HG02938 (cell line): Measurements from ENCODE around the gene SHISAL2B.
"Not testable (repeated sequence)": the region's sequence is repeated elsewhere in the genome, so short reads cannot be mapped to it uniquely, and the experiment has no call there.

ENCODE experiments used
- ATAC-seq: cut with Tn5 transposase; IDR thresholded peaks from one replicate; pipeline ENCODE4 v1.9.1; 2021; ENCODE audit warnings: mild to moderate bottlenecking, moderate library complexity; ENCODE audit not compliant: unreplicated experiment

The SHISAL2B gene

DNA sequence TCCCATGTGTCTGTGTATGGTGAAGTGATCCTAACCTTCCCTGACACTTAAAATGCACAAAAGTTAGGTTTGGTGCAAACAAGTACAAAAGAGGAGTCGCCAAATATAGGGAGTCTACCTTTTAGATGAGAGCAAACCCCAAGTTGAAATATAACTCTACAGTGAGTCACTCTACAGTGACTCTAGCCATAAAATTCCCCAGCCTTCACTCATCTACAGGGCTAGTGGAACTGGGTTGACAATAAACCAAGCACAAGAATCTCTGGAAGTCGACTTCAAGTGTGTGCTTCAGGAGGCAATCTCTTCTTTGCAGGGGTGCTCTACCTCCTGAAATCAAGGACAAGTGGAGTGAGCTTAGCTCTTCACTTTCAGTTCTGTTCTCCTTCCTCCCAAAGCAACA, 3.3 kb downstream of the SHISAL2B start:
- no peak for ATAC-seq

DNA sequence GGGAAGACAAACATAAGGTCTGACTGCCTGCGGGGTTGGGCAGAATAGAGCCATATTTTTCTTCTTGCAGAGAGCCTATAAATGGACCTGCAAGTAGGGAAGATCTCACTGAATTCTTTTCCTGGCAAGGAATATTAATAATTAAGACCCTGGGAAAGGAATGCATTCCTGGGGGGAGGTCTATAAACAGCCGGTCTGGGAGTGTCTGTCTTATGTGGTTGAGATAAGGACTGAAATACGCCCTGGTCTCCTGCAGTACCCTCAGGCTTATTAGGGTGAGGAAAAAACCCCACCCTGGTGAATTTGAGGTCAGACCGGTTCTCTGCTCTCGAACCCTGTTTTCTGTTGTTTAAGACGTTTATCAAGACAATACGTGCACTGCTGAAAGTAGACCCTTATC, 6.1 kb downstream of the SHISAL2B start:
- not testable (repeated sequence) for ATAC-seq

DNA sequence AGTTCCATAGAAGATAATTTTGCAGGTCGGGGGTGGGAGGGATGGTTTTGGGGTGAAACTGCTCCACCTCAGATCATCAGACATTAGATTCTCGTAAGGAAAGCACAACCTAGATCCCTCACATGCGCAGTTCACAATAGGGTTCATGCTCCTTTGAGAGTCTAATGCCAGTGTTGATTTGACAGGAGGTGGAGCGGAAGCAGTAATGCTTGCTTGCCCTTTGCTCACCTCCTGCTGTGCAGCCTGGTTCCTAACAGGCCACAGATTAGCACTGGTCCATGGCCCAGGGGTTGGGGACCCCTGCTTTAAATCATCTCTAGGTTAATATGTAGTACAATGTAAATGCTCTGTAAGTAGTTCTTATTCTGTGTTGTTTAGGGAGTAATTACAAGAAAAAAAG, 10.5 kb downstream of the SHISAL2B start:
- no peak for ATAC-seq

DNA sequence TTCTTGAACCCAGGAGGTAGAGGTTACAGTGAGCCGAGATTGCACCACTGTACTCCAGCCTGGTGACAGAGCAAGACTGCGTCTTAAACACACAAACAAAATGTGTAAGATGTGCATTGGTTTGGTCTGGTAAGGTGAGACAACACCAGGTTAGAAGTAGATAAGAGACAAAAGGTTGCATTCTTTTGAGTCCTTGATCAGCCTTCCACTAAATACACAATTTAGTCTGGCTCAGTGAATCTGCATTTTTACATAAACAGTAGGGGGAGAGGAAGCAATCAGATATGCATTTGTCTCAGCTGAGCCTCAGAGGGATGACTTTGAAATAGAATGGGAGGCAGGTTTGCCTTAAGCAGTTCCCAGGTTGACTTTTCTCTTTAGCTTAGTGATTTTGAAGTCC, 15.8 kb downstream of the SHISAL2B start:
- ATAC-seq: not testable (repeated sequence)

DNA sequence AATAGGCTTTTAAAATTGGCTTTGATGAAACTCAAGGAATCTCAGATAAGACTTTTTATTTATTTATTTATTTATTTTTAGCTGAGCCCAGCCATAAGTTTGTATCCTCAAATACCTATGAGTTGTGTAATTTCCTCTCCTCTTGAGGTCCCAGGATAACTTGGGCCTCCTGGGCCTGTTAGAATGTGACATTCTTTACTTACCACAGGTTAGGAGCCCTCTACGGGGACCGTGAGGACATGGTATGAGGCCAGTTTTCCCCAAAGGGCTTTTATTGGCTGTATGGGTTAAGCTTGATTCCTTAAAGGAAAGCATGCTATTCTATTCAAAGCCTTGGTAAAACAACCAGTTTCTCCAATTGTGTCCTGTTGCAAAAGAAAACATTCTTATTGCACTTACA, 16.9 kb downstream of the SHISAL2B start:
- ATAC-seq: no peak

DNA sequence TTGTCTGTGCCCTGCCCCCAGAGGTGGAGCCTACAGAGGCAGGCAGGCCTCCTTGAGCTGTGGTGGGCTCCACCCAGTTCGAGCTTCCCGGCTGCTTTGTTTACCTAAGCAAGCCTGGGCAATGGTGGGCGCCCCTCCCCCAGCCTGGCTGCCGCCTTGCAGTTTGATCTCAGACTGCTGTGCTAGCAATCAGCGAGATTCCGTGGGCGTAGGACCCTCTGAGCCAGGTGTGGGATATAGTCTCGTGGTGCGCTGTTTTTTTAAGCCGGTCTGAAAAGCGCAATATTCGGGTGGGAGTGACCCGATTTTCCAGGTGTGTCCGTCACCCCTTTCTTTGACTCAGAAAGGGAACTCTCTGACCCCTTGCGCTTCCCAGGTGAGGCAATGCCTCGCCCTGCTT, 24.2 kb downstream of the SHISAL2B start:
- ATAC-seq: not testable (repeated sequence)

DNA sequence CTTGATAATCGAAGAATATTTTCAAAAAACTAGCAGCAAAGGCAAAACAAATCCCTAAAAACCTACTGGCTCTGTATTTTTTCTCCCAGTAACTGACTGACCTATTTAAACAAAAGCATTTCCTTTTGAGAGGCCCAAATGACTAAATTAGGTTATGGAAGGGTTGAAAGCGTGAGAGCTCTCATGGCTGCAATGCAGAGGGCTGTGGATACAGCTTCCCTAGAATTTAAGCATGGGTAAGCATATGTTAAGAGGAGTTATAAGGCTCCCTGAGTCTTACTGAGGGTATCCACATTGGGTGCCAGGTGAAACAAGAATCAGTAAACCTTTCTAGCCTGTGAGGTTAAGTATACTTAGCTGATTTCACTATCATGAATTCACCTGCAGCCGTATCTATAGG, 32.3 kb downstream of the SHISAL2B start:
- ATAC-seq: no peak

DNA sequence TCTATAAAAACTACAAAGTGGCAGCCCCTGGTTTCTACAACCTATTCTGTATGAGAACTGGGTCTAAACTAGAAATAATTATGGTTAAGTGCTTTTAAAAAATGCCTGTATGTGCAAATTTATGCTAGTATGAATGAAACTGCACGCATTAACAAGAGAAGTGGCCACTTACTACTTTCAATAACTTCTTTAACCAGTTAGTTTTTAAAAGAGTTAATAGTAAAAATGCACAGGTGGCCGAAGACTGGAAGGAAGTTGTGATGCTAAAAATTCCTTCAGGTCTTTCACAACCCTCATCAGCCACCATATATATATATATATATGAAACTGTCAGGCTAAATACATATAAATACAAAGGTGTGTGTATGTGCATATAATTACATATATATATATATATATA, 36.8 kb downstream of the SHISAL2B start:
- ATAC-seq: no peak

DNA sequence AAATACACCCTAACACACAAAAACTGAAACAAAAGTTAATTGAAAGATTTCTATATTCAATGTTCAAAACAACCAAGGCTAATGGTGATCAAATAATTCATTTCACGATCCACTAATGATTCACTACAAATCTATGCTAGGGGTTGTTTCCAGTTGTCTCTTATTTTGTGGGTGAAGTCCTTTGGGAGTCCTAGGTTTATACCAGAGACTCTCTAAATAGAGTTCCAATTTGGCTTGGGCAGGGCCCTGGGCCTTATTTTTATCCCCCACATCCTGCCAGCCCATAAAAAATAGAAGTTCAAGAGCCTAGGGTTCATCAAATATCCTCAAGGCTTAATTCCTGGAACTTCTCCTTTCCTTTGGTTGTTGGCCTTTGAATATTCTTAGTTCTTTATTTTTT, 52.1 kb downstream of the SHISAL2B start:
- no peak for ATAC-seq

DNA sequence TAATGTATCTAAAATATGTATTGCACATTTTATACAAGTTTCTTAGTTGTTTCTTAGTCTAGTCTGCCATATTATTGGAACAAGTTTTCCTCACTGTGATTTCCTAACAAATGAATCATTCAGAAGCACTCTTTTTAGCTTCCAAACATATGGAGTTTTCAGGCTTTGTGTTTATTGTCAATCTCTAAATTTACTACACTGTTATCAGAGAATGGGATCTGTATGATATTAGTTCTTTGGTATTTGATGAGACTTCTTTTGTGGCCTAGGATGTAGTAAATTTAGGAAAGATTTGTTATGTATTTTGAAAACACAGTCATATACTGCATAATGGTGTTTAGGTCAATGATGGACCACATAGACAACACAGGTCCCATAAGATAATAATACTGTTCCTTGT, 52.5 kb downstream of the SHISAL2B start:
- ATAC-seq: no peak

DNA sequence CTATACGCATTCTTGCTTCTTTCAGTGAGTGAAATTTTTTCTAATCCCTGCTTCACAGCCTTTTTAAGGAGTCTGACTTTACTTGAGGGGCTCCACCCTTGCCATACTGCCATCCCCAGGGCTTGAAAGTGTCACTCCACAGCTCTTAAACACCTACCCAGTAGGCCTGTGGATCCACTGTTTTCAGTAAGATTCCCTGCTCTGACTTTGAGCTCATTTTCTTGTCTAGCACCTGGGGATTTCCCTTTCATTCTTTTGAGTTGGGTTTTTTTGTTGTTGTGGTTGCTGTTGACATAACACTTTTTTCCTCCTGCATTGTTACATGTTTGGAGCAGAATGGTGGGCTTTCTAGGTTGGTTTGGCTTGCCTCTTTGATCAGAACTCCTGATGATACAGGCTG, 54.6 kb downstream of the SHISAL2B start:
- no peak for ATAC-seq

DNA sequence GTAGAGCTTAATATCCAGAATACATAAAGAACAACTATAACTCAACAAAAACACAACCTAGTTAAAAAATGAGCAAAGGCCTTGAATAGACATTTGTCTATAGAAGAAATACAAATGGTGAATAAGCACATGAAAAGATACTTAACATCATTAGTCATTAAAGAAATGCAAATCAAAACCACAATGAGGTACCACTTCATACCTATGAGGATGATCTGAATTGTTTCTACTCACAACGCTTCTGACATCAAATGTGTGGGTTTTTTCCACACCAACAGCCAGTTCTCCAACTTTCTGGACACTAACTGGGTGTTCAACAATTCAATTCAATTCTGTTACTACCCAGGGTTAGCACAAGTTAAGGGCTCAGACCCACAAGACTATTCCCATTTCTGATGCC, 56.1 kb downstream of the SHISAL2B start:
- ATAC-seq: no peak

DNA sequence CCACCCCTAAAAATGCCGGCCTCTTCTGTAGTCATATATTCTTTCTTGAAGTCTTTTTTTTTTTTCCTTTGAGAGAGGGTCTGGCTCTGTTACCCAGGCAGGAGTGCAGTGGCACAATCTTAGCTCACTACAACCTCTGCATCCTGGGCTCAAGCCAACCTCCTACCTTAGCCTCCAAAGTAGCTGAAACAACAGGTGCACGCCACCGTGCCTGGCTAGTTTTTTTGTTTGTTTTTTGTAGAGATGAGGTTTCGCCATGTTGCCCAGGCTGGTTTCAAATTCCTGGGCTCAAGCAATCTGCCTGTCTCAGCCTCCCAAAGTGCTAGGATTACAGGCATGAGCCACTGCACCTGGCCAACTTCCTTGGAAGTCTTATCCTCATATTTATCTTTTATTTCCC, 59.1 kb downstream of the SHISAL2B start:
- ATAC-seq: no peak

DNA sequence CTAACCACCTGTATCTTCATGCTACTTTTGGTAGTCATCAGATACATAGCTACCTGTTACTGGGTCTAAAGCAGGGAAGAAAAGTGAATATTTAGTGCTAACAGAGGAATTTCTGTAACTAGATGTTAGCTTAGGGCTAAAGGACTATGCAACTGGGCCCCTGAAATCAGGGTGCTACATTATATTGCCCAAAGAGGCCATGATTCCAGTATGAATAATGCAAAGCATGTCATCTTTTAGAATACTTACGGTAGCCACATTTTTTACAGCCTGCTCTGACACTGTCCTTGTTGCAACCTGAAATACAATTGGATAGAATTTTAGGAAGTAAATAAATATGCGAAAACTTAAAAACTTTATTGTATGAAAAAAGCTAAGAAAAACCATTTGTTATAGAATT, 63.8 kb downstream of the SHISAL2B start:
- ATAC-seq: no peak

DNA sequence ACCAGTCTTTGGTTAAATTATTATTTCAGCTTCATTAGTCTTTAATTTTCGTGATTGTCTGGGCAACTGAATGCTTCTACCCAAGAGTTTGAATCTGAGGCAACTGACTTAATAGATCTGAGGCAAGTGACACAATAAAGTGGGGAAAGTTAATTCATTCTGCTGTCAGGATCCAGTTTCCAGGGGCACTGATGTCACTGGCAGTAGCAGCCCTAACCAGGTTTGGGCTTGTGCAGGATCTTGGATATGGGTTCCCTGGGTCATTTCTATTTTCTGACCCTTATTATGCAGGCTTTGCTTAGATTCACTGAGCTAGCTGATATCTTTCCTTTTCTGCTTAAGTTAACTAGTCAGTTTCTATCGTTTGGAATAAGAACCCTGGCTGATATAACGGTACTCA, 68.6 kb downstream of the SHISAL2B start:
- no peak for ATAC-seq

DNA sequence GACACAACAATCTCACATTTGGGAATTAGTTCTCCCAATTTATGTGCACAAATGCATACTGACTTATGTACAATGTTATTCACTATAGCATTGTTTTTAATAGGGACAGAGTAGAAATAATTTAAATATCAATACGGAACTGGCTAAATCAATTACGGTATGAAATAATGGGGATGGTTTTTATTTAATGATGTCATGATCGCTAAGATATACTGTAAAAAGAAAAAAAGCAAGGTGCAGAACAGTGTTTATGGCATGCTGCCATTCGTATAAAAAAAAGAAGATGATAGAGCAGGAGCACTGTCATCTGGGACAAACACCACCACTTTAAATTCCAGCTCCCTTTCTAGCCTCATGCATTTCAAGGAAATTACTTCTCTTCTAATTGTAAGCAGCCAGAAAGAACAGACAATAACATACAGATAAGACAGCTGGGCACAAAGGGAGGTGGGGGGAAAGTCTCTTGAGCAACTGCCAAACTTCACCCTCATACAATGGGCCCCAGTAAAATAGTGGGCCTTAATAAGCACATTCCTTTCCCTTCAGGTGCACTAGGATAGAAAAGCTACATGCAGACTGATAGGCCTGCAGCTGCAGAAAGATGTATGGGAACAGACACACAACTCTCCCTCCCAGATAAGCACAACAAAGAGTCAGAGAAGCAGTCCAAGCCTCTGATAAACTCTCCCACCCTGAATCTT, 69.8 kb downstream of the SHISAL2B start:
- ATAC-seq: no peak

DNA sequence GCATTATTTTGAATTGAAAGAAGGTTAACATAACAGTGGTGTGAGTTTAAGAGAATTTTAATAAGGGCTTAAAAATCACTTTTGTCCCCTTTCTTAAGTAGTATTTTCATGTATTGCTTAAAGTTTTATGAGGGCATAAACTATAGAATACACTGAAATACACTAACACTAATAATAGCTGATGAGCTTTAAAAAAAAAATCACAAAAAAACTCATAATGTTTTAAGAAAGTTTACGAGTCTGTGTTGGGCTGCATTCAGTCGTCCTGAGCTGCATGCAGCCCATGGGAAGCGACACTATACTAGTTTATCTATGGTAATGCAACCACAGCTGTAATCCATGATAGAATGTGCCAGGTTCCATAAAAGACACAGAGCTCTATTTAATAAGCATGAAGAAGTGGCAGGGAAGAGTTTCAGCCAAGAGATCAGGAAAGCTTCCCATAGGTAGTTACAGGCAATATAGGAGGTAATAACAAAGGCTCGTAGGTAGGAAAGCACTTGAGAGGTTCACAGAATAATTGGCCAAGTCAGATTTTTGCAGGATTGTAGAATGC, 73.7 kb downstream of the SHISAL2B start:
- no peak for ATAC-seq

DNA sequence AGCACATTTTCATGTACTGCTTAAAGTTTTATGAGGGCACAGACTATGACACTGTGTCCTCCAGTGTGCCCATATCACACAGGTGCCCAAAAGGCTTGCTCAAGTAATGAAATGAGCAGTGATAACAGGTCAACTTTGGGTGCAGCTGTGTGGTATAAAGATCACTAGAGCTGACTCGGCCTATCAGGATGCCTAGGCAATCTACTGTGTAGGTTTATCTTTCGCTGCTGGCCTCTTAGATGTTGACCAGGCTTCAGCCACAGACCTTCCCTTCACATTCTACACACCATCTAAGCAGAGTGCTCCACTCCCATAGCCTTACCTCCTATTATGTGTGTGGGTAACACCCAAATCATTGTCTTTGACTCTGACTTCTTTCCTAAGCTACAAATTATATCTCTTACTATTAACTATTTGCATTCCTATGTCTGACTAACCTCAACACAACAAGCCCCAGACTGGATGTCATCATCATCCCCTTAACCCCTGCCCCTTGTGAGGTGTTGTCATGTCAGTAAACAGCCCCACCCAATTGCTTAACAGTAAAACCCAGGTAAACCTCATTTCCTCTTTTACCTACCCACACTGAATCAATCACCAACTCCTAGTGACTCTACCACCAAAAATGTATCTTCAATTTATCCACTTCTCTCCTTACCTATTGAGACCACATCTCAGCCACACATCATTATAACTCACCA, 75.7 kb downstream of the SHISAL2B start:
- ATAC-seq: no peak

DNA sequence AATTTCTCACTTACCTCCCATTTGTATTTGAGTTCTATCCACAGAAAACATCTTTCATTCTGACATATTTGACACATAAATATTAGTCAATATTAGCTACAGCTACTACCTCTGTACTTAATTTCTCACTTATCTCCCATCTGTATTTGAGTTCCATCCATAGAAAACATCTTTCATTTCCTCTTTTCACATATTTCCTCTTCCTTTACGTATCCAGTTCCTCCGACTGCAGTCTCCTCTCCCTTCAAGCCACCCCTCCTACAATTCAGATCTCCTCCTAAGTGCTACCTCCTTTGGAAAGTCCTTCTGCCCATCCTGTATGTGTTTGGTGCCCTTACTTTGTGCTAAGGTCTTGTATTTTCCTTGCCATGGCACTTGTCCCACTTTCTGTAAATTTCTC, 76.6 kb downstream of the SHISAL2B start:
- ATAC-seq: no peak
